Neural progenitor cell (in vitro differentiated cells): Measurements from ENCODE around the gene MLX. TPM values are rescaled to one million over a fixed set of nuclear protein-coding genes. Genes with fewer than 3 reads are reported as not detected.

Experiments
- DNase-seq: peaks from one replicate; pipeline ENCODE4 v3.0.0-alpha.2; 2016; ENCODE audit warnings: low spot score
- H2AFZ ChIP-seq: fragments of 200-600 bp; sonication (generic); replicated peaks from 2 replicates; pipeline ENCODE4 v1.6.1; 2016; ENCODE audit warnings: antibody characterized with exemption
- H3F3A ChIP-seq: fragments of 200-600 bp; sonication (generic); 2 replicates; pipeline ENCODE4 v1.6.1; 2016; ENCODE audit warnings: antibody characterized with exemption, low read depth
- H3K27ac ChIP-seq: fragments of 200-600 bp; sonication (generic); 2 replicates; pipeline ENCODE4 v1.5.1; 2016; ENCODE audit warnings: mild to moderate bottlenecking
- H3K27me3 ChIP-seq: fragments of 200-600 bp; sonication (generic); 2 replicates; pipeline ENCODE4 v1.6.1; 2016; ENCODE audit warnings: mild to moderate bottlenecking, moderate library complexity
- H3K36me3 ChIP-seq: fragments of 200-600 bp; sonication (generic); 2 replicates; pipeline ENCODE4 v1.5.1; 2016
- H3K4me1 ChIP-seq: fragments of 200-600 bp; sonication (generic); 2 replicates; pipeline ENCODE4 v1.6.1; 2016; ENCODE audit warnings: mixed run types
- H3K4me2 ChIP-seq: fragments of 200-600 bp; sonication (generic); 2 replicates; pipeline ENCODE4 v1.6.1; 2016
- H3K4me3 ChIP-seq: fragments of 200-600 bp; sonication (generic); 2 replicates; pipeline ENCODE4 v1.5.1; 2016
- H3K79me2 ChIP-seq: fragments of 200-600 bp; sonication (generic); 2 replicates; pipeline ENCODE4 v1.6.1; 2016; ENCODE audit warnings: low read depth
- H3K9ac ChIP-seq: fragments of 200-600 bp; sonication (generic); 2 replicates; pipeline ENCODE4 v1.6.1; 2016
- H3K9me3 ChIP-seq: fragments of 200-600 bp; sonication (generic); 2 replicates; pipeline ENCODE4 v1.5.1; 2016; ENCODE audit warnings: low read depth
- H4K20me1 ChIP-seq: fragments of 200-600 bp; sonication (generic); 2 replicates; pipeline ENCODE4 v1.6.1; 2016; ENCODE audit warnings: low read depth
- H3K27ac Mint-ChIP-seq: 3 replicates; pipeline ENCODE4 v1.8.0; 2021; ENCODE audit warnings: mixed read lengths
- H3K27me3 Mint-ChIP-seq: 2 replicates; pipeline ENCODE4 v1.8.0; 2022; ENCODE audit warnings: low read depth, mild to moderate bottlenecking, inconsistent platforms, moderate library complexity, mixed read lengths; ENCODE audit not compliant: insufficient read depth
- H3K36me3 Mint-ChIP-seq: 3 replicates; pipeline ENCODE4 v1.8.0; 2021; ENCODE audit warnings: mixed read lengths
- H3K4me1 Mint-ChIP-seq: 3 replicates; pipeline ENCODE4 v1.8.0; 2021; ENCODE audit warnings: mixed read lengths
- H3K4me3 Mint-ChIP-seq: 3 replicates; pipeline ENCODE4 v1.8.0; 2021; ENCODE audit warnings: mild to moderate bottlenecking, moderate library complexity, mixed read lengths
- H3K9me3 Mint-ChIP-seq: 3 replicates; pipeline ENCODE4 v1.8.0; 2020; ENCODE audit warnings: mixed read lengths
- EZH2 ChIP-seq: fragments of 200-600 bp; sonication (generic); IDR thresholded peaks from 2 replicates; pipeline ENCODE4 v1.6.1; 2017; ENCODE audit warnings: antibody characterized with exemption, mild to moderate bottlenecking, moderate library complexity
- EZH2phosphoT487 ChIP-seq: fragments of 200-600 bp; sonication (generic); IDR thresholded peaks from 2 replicates; pipeline ENCODE4 v1.6.1; 2017; ENCODE audit warnings: antibody characterized with exemption
- total RNA-seq: library from RNA; depleted of rRNA; stranded (reverse); fragments of >200 nt; gene quantifications from 2 replicates; pipeline ENCODE4 v1.2.3, GENCODE V29; 2015; ENCODE audit warnings: low replicate concordance
- TF ChIP-seq, protein P1 (sequence below): fragments of 200-600 bp; sonication (generic); IDR thresholded peaks from 2 replicates; pipeline ENCODE4 v1.5.1; 2017; ENCODE audit warnings: antibody characterized with exemption, mild to moderate bottlenecking

Gene MLX
- total RNA-seq, 1 donor from 2014 or later, result 15.8 TPM

DNA sequence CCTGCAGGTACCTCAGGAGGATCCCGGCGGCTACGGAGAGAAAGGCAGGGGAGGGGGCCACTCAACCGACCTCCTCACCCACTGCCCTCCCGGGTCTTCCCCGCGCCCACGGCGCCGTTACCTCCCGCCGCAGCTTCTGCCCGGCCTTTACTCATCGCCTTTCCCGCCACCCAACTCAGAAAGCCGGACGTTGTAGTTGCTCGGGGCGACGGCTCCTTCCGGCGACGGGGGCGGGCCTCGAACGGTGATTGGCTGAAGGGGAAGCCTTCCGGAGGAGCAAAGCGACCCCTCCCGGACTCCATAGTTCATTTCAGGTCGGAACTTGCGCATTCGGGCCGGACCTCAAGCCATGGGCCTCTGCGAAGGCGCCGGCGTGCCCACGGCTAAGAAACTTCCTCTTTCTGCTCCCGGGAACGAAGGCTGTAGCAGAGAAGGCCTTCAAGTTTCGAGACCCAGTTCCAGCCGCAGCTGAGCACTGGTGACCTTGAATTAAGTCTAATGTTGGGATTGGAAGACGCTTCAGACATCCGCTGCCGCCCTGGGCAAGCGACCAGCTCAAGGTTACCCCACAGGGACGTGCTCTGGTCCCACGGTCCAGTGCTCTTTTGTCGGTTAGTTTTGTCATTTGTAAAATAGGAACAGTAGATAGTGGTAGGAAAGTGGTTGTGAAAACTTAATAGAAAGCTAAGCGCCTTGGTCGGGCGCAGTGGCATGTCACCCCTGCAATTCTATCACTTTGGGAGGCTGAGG is 10.8 kb downstream of the MLX start, which contains the start of gene PSMC3IP:
Gene PSMC3IP (minus strand): TSS at position 198 of the 750 bp plus-strand sequence. CDS start 43 bp downstream, at position 155.
- peaks cover 6% of the 10 kb centered on the region for H3K27me3 Mint-ChIP-seq
- H2AFZ ChIP-seq, result peak within 1 kb of the TSS; percentile 47
- peaks cover 2% of the 10 kb centered on the region for H3K36me3 ChIP-seq
- peak within 1 kb of the TSS; percentile 79 for H3K4me2 ChIP-seq
- H3K36me3 Mint-ChIP-seq, result peaks cover 21% of the 10 kb centered on the region
- no peaks in the 10 kb centered on the region for H3K27me3 ChIP-seq
- H3K9me3 Mint-ChIP-seq, result no peaks in the 10 kb centered on the region
- peaks cover 25% of the 10 kb centered on the region for H3K79me2 ChIP-seq
- no peak within 1 kb of the TSS for H3K27ac ChIP-seq
- no peaks in the 10 kb centered on the region for H3K9me3 ChIP-seq
- TF ChIP-seq EZH2phosphoT487 (no peak), EZH2 (no peak)
- TF ChIP-seq, protein P1, sequence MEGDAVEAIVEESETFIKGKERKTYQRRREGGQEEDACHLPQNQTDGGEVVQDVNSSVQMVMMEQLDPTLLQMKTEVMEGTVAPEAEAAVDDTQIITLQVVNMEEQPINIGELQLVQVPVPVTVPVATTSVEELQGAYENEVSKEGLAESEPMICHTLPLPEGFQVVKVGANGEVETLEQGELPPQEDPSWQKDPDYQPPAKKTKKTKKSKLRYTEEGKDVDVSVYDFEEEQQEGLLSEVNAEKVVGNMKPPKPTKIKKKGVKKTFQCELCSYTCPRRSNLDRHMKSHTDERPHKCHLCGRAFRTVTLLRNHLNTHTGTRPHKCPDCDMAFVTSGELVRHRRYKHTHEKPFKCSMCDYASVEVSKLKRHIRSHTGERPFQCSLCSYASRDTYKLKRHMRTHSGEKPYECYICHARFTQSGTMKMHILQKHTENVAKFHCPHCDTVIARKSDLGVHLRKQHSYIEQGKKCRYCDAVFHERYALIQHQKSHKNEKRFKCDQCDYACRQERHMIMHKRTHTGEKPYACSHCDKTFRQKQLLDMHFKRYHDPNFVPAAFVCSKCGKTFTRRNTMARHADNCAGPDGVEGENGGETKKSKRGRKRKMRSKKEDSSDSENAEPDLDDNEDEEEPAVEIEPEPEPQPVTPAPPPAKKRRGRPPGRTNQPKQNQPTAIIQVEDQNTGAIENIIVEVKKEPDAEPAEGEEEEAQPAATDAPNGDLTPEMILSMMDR, result peak; percentile 57
- H3F3A ChIP-seq, result peaks cover 48% of the 10 kb centered on the region
- peak within 1 kb of the TSS; percentile 86 for H3K9ac ChIP-seq
- DNase-seq, result peak; percentile 97
- H4K20me1 ChIP-seq, result peaks cover 11% of the 10 kb centered on the region
- H3K4me1 ChIP-seq, result peaks cover 14% of the 10 kb centered on the region
- H3K4me3 ChIP-seq, result peak within 1 kb of the TSS; percentile 67
- H3K4me3 Mint-ChIP-seq, result peak within 1 kb of the TSS; percentile 100
- peak within 1 kb of the TSS; percentile 99 for H3K27ac Mint-ChIP-seq
- peaks cover 28% of the 10 kb centered on the region for H3K4me1 Mint-ChIP-seq

DNA sequence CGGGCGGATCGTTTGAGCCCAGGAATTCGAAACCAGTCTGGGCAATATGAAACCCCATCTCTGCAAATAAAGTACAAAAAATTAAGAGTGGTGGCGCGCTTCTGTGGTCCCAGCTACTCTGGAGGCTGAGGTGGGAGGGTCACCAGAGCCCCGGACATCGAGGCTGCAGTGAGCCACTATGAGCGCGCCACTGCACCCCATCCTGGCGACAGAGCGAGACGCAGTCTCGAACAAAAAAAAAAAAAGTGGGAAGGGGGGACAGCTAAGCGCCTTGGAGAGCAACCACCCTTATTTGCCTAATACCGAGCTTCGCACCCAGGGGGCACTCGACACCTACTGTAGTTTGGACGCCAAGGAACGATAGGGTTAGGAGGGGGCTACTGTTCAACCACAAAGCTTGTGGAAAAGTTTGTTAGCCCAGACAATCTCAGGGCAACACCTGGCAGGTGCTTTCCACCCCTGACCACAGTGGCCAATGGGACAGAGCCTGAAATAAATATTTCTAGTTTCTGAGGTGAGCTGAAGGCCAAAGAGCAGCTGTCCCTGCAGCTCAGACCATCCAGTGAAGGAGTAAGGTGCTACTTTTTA is 11.5 kb downstream of the MLX start:
- H3K4me2 ChIP-seq, result peak overlapping the region; percentile 79
- H3K36me3 Mint-ChIP-seq, result peaks cover 23% of the 10 kb centered on the region
- DNase-seq, result peak; percentile 92
- TF ChIP-seq, protein P1, result peak; percentile 73
- TF ChIP-seq EZH2phosphoT487 (no peak), EZH2 (peak; percentile 24)
- H3K27ac Mint-ChIP-seq, result peak overlapping the region; percentile 99
- H3K9me3 Mint-ChIP-seq, result no peaks in the 10 kb centered on the region
- no peaks in the 10 kb centered on the region for H3K9me3 ChIP-seq
- H3F3A ChIP-seq, result peaks cover 41% of the 10 kb centered on the region
- no peaks in the 10 kb centered on the region for H3K36me3 ChIP-seq
- peaks cover 11% of the 10 kb centered on the region for H4K20me1 ChIP-seq
- peaks cover 28% of the 10 kb centered on the region for H3K4me1 Mint-ChIP-seq
- H3K9ac ChIP-seq, result peak overlapping the region; percentile 42
- peaks cover 6% of the 10 kb centered on the region for H3K27me3 Mint-ChIP-seq
- peak overlapping the region; percentile 67 for H3K4me3 ChIP-seq
- H2AFZ ChIP-seq, result no peak overlapping the region
- H3K4me3 Mint-ChIP-seq, result peak overlapping the region; percentile 100
- H3K27me3 ChIP-seq, result no peaks in the 10 kb centered on the region
- no peak overlapping the region for H3K27ac ChIP-seq
- peaks cover 14% of the 10 kb centered on the region for H3K4me1 ChIP-seq
- H3K79me2 ChIP-seq, result peaks cover 25% of the 10 kb centered on the region

DNA sequence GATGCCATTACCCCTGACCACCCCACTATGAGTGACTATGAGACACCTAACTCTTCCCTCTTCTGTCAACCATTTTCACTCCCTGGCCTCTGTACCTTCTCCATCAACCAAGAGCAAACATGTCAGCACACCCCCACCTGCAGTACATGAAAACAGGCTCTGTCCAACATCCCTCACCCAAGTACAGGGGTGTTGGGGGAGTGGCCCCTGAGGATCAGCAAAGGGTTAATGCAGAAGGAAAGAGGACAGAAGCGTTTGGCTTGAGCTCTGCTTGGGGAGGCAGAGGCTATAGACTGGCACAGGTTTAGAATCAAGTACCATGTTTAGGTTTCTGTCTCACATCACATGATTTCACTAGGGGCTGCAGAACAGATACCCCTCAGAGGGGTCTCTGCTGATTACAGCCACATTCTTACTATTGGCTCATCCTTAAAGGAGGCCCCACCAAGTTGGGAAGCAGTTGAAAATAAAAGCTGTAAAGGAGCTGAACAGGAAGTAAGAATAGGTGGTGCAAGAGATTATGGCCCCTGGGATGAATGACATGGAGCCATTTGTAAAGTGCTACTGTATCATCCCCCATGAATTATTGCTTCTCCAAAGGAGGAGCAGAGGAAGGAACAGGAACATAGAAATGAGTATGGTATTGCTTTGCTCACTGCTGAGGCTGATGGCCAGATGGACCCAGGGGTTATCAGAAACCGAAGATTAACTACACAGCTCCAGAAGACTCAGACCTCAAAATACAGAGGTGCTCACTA is 13.1 kb downstream of the MLX start:
- H3K9me3 ChIP-seq, result no peaks in the 10 kb centered on the region
- H3K27me3 ChIP-seq, result no peaks in the 10 kb centered on the region
- DNase-seq, result no peak
- peaks cover 14% of the 10 kb centered on the region for H3K4me1 ChIP-seq
- H3K4me2 ChIP-seq, result no peak overlapping the region
- H3K36me3 ChIP-seq, result no peaks in the 10 kb centered on the region
- H3K9me3 Mint-ChIP-seq, result no peaks in the 10 kb centered on the region
- H3K36me3 Mint-ChIP-seq, result peaks cover 25% of the 10 kb centered on the region
- peaks cover 6% of the 10 kb centered on the region for H4K20me1 ChIP-seq
- H3K27me3 Mint-ChIP-seq, result peaks cover 6% of the 10 kb centered on the region
- no peak overlapping the region for H3K27ac ChIP-seq
- H3K9ac ChIP-seq, result no peak overlapping the region
- H3K27ac Mint-ChIP-seq, result no peak overlapping the region
- H3K79me2 ChIP-seq, result peaks cover 25% of the 10 kb centered on the region
- no peak overlapping the region for H3K4me3 ChIP-seq
- H3K4me3 Mint-ChIP-seq, result peak overlapping the region; percentile 75
- no peak overlapping the region for H2AFZ ChIP-seq
- no peak for TF ChIP-seq EZH2
- TF ChIP-seq, protein P1, result no peak
- TF ChIP-seq EZH2phosphoT487, result no peak
- peaks cover 28% of the 10 kb centered on the region for H3K4me1 Mint-ChIP-seq
- peaks cover 28% of the 10 kb centered on the region for H3F3A ChIP-seq
